Omental fat pad (tissue), 4 donors: ENCODE data around the gene RNF14. TPM values are rescaled to one million over a fixed set of nuclear protein-coding genes. Genes with fewer than 3 reads are reported as not detected.
A peak's percentile ranks its signal among the peaks of the same experiment; 100 is the strongest.

ENCODE experiments used
- ATAC-seq: fragments of 150-250 bp; one replicate; pipeline ENCODE4 v1.9.1; 2016; ENCODE audit warnings: mild to moderate bottlenecking, moderate library complexity; ENCODE audit not compliant: low FRiP score
- DNase-seq: peaks from one replicate; pipeline ENCODE4 v3.0.0-alpha.2; 2019; ENCODE audit warnings: low spot score
- total RNA-seq, 4 donors: library from RNA; depleted of rRNA; stranded (reverse); fragments of >200 nt; gene quantifications; one replicate each; pipeline ENCODE4 v1.1.0, GENCODE V29; 2016
- TF ChIP-seq, protein P1 (sequence below), 3 donors: fragments of 450-650 bp; IDR thresholded peaks; one replicate each; pipeline ENCODE4 v1.5.1; 2016 to 2017; ENCODE audit warnings: antibody characterized with exemption in 3 of 3, mild to moderate bottlenecking in 3 of 3, moderate library complexity in 2 of 3

The RNF14 gene
- total RNA-seq, 4 donors from 2014 or later, result 47.3 to 107 (median 66.7) TPM

DNA sequence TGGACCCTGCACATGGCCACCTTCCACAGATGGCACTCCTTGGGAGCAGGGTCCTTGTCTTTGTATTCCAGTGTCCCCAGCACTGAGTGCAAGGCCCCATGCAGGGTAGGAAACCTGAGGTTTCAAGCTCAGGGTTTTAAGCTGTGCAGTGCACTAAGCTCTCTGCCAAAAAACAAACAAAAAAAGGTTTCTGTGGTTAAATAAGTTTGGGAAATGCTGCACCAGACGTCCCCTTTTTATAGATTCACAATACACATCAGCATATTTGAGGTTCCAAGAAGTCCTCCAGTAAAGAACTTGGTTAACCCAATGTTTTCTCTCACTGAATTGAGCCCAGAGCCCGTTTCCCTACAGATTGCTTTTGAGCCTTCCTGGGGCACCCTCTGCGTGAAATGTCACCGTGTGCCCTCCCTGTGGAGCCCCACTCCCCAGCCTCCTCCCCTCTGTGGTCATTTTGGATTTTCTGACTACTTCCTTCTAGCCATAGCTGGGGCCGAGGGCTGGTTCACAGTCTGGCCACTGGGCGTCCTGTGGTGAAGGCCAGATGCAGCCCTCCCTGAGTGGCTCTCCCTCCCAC lies 28.1 kb upstream of the RNF14 start:
- TF ChIP-seq, protein P1, sequence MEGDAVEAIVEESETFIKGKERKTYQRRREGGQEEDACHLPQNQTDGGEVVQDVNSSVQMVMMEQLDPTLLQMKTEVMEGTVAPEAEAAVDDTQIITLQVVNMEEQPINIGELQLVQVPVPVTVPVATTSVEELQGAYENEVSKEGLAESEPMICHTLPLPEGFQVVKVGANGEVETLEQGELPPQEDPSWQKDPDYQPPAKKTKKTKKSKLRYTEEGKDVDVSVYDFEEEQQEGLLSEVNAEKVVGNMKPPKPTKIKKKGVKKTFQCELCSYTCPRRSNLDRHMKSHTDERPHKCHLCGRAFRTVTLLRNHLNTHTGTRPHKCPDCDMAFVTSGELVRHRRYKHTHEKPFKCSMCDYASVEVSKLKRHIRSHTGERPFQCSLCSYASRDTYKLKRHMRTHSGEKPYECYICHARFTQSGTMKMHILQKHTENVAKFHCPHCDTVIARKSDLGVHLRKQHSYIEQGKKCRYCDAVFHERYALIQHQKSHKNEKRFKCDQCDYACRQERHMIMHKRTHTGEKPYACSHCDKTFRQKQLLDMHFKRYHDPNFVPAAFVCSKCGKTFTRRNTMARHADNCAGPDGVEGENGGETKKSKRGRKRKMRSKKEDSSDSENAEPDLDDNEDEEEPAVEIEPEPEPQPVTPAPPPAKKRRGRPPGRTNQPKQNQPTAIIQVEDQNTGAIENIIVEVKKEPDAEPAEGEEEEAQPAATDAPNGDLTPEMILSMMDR (IDR thresholded peaks at IDR 0.05), result no peak
- no peak for DNase-seq
- no peak for ATAC-seq

DNA sequence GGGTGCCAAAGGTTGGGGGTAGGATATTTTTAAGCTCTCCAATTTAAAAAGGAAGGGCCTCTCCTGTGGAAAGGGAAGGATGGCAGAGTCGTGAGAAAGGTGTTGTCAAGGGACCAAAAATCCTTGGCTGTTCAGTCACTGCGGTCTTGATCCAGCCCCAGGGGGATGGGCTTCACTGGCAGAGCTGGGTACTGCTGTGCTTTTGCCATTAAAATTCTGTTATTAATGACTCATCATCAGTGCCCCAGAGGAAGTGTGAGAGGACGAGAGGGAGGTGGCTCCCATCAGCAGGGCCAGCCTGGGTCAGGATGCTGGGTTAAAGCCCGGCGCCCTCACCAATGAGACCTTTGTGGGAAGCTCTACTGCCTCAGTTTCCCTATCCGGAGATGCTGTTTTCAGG lies 27.6 kb upstream of the RNF14 start:
- no peak for DNase-seq
- no peak for ATAC-seq
- TF ChIP-seq, protein P1 (IDR thresholded peaks at IDR 0.05), result no peak

DNA sequence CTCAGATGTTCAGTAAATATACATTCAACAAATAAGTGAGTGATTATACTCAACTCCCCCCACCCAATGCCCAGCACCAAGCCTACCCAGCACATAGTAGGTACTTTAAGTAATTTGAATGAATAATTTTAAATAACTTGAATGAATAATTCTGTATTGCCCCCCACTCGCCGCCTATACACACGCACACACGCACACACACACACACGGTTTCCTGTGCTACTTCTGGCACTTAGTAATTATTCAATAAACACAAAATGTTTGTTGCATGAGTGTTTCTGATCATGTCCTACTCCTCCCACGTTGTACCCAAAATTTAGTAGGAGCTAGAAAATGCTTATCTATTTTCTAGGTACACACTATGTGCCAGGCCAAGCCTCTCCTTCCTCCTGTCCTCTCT lies 27.1 kb upstream of the RNF14 start:
- ATAC-seq, result no peak
- TF ChIP-seq, protein P1 (IDR thresholded peaks at IDR 0.05), result no peak
- no peak for DNase-seq

DNA sequence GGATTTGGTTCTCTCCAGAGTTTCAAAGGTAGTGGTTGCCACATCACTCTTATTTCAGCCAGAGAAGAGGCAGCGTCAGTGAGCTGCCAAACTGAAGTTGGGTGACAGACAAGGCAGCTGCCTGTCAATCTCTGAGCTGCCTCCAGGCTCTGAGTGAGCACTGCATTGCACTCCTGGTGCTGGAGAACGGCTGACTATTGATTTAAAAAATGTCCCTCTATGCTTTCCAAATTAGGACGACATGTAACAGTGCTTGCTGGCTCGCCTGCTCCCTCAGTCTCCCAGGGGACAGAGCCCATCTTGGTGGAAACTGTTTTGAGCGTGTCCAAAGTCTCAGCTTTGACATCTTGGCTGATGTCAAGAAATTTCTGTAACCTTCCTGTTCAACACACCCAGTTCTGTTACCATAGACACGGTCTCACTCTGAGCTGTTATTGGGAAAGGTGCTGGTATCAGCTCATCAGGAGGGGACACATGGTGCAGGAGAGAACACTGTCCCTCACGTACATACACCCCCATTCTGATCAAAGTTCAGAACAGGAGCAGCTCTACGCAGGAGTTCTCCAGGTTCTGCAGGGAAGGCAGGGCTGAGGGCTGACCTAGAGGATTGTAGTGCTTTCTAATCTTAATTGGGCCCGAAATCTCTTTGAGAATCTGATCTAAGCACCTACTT lies 26.6 kb upstream of the RNF14 start:
- no peak for ATAC-seq
- no peak for DNase-seq
- TF ChIP-seq, protein P1 (IDR thresholded peaks at IDR 0.05), result no peak

DNA sequence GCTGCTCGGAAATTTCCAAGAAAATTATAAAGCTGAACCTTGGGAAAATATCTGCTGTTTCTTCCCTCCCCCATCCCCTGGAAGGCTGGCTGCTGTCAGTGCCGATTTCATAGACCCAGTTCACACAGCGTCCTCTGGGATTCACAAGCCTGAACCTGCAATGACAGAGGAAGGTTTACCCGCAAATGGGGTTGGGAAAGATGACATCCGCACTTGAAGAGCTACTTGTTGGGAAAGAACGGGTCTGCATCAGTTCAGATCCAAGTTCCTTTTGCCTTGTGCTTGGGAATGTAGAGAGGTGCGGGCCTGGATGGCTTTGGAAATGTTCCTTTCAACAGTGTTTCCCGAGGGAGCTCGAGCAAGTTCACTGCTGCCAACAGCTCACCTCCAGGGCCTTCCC lies 24.8 kb upstream of the RNF14 start:
- TF ChIP-seq, protein P1 (IDR thresholded peaks at IDR 0.05), result no peak
- ATAC-seq, result no peak
- DNase-seq, result no peak

DNA sequence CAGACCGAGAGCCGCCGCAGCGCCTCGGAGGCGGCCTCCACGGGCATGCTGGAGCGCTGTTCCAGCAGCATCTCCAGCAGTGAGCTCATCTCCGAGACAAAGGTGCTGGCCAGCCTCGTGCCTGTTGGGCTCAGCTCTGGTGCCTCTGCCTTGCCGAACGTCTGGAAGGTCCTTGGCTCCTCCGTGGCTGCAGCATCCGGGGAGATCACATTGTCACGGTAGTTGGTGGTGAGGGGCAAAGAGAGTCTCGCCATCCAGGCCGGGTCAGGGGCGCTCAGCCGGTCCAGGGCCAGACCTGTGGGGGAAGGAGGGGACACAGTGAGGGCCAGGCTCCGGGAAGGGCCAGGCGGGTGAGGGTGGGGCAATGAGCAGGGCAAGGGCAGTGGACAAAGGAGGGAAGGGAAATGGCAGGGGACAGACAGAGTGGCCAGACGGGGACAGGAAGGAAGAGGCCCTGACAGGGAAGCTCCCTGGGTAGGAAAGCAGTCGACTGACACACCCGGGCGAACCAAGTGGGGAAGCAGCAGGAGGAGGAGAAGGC lies 23.3 kb upstream of the RNF14 start:
- TF ChIP-seq, protein P1 (IDR thresholded peaks at IDR 0.05), result no peak
- ATAC-seq, result peak; percentile 32
- DNase-seq, result no peak

DNA sequence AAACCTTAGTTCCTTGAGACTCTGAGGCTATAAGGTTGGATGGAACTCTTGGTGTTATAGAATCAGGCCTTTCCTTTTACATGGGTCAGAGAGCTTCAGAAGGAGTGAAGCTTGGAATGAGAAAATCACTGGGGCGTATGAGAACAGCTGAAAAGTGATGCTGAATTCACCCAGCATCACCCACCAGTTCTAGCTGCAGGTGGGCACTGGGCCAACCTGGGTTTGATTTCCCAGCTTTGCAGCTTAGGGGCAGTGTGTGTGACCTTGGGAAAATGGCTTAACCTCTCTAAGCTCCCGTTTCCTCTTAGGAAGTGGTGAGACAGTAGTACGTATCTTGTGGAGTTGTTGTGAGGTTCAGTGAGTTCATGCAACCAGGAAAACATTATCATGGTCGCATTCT lies 21.6 kb upstream of the RNF14 start:
- ATAC-seq, result no peak
- TF ChIP-seq, protein P1 (IDR thresholded peaks at IDR 0.05), result no peak
- no peak for DNase-seq
